GM18502 (cell line): ENCODE data around the gene WNK4.
A peak's percentile ranks its signal among the peaks of the same experiment; 100 is the strongest.

Source experiments
- ATAC-seq: cut with Tn5 transposase; IDR thresholded peaks from one replicate; pipeline ENCODE4 v1.9.1; 2021; ENCODE audit warnings: mild to moderate bottlenecking; ENCODE audit not compliant: unreplicated experiment, poor library complexity

Gene WNK4

DNA sequence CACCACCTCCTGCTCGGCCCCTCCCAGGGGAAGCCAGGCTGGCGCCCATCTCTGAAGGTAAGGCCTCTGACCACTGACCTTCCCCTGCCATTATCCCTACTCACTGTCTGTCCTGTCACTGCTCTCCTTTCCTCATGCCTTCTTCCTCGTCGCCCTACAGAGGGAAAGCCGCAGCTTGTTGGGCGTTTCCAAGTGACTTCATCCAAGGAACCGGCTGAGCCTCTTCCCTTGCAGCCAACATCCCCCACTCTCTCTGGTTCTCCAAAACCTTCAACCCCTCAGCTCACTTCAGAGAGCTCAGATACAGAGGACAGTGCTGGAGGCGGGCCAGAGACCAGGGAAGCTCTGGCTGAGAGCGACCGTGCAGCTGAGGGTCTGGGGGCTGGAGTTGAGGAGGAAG lies 15.1 kb downstream of the WNK4 start:
- no peak for ATAC-seq

DNA sequence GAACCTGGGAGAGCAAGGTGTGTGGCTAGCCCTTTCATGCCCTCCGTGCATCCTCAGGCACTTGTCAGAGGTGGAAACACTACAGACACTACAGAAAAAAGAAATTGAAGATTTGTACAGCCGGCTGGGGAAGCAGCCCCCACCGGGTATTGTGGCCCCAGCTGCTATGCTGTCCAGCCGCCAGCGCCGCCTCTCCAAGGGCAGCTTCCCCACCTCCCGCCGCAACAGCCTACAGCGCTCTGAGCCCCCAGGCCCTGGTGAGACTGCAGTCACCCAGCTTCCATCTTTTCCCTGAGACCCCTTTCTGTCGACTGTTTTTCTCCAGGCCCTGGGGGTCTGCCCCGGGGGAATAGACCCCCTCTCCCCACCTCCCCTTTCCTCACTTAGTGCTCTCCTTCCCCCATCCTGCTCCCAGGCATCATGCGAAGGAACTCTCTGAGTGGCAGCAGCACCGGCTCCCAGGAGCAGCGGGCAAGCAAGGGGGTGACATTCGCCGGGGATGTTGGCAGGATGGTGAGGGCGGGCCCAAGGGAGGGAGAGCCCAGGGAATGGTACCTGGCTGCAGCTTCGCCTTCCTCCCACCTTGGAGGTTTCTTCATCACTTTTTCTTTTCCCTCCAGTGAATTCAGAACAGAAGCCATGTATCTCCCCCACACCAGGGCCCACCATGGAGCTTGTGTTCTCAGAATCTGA lies 15.8 kb downstream of the WNK4 start:
- ATAC-seq: no peak

DNA sequence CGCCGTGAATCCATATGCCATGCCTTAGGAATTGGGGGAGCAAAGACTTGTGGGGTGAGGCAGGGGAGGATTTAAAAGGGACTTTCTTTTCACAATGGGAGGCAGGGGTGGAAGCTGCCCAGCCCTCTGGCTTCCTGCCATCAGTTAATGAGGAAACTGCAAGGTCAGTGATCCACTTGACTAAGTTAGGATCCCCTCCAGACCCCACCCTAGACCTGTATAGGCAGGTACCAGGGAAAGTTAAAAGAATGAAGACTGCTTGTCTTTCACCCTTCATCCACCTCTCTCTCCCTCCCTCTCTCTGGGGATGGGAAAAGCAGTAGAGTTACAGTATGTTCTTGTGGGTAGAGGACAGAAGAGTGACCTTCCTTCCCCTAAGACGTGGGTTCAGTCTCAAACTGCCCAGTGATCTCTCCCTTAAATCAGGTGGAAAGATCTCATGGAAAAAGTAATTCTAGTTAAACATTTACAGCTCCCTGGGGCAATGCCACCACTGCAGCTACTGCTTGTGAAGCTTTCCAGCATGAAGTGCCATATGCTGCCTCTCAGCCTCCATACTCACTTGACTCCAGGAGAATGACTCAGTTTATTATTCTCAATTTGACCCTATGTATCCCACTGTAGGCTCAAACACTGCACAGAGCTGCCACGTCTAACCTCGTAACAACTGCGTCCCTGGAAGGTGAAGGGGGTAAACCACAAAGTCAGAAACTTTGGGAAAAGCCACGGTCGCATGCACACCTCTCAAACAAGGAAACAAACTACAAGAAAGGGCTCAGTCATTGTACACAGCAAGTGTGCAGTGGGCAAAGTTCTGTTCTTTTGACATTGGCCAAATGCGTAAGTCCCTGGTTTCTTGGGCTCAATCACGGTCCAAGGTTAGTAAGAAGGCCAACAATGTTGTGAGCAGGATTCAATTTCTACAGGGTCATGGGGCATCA lies 16.9 kb downstream of the WNK4 start:
- no peak for ATAC-seq

DNA sequence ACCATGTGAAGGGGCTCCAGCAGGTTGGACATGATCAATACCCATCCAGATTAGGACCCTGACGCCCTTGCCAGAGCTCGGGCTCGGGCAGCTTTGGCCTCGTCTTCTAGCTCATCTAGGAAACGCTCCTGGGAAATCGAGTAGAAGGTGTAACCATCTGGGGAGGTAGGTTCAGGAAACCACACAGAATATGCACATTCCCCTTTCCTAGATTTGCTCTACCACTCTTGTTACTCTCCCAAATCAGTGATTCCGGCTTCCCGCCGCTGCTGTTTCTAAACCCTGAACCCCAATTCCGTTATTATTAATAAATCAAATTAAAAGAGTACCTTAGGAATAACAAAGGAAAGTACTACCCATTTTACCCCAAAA lies 17.6 kb downstream of the WNK4 start:
- ATAC-seq: no peak

DNA sequence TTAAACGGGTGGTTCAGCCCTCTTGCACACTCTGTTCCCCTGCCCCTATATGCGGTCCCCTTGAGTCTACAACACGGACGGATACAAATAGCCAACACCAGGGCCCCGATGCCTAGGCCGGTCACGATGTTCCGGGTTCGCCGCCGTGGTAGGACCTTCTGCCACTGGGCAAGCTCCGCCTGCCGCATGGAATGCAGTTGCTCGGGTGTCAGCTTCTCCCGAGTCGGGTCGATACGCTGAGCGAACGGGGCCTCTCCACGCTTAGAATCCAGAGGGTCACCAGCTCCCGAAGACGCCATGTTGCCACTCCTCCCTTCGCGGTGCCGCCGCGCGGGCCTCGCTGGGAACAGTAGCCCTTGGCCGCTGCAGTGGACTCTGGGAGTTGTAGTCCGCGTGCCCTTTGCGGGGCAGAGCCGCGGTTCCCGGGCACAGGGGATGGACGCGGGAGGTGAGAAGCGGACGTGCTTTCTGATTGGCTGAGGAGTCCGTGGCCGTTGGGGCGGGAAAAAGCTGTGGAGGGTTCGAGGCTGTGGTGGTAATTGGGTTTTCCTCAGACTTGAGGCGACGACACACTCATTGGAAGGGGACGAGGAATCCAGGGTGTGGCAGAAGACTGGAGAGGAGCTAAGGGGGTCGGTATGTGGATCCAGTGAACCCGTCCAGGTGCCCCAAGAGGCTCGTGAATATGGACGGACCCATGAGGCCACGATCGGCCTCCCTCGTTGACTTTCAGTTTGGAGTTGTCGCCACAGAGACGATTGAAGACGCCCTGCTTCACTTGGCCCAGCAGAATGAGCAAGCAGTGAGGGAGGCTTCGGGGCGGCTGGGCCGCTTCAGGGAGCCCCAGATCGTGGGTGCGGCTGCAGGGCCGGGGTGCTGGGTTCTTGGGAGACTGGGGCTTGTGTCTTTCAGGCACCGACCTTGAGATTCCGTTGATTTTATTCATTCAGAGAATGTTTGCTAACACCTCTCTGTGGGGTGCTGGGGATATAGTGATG lies 18.3 kb downstream of the WNK4 start, which contains the start of the genes CNTD1 and COA3:
Gene CNTD1, plus strand, starts transcription at position 479 of the 998 bp plus-strand sequence. Its CDS starts 207 bp downstream, at position 686.
Gene COA3, minus strand, starts transcription at position 322 of the 998 bp plus-strand sequence. Its CDS starts 23 bp downstream, at position 299.
- peak; percentile 74 for ATAC-seq

DNA sequence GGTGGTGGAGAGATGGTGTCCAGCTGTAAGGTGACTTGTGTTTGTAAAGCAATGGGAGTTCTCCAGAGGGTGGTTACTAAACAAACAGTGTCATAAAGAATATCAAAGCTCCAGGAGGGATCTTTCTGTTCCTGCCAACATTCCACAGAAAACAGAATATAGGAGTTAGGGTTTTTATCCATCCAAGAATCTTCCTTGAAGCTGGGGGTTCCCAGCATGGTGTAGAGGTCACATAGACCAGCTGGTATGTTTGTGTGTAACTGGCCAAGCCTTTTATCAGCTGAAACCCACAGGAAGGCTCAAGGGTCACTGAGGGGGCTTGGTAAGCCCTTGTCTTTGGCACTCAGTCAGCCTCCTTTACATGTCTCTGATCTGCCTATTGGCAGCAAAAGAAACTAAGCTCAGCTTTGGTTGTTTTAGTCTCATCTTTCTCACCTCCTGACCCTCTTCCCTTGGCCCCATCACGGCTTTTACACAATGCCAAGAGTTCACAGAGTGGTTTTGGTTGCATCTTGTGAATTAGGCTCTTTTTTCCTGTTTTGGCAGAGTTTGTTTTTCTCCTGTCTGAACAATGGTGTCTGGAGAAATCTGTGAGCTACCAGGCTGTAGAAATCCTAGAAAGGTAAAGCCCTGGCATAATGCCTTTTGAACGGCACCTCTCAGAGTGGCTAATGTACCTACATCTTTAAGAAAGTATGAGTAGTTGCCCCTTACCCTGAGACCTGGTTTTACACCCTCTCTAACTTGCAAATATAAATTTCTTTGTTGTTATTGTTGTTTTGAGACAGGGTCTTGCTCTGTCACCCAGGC lies 22.9 kb downstream of the WNK4 start:
- no peak for ATAC-seq

DNA sequence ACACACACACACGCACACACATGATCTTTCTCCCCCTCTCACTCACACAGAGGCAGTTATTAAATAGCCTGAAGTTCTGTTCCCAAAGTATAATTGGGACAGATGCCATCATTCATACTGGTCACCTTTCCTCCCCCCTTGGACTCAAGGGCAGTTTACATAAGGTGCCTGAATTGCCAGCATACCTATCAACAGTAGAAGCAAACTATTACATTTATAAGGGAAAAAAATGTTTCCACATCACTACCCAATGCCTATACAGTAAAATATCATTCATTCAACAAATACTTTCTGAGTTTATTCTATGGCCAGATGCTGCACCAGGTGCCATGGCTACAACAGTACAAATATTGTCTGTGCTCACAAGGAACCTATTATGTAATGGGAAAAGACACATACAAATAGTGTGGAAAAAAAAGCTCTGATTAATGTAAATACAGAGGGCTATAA lies 24.5 kb downstream of the WNK4 start:
- ATAC-seq: no peak

DNA sequence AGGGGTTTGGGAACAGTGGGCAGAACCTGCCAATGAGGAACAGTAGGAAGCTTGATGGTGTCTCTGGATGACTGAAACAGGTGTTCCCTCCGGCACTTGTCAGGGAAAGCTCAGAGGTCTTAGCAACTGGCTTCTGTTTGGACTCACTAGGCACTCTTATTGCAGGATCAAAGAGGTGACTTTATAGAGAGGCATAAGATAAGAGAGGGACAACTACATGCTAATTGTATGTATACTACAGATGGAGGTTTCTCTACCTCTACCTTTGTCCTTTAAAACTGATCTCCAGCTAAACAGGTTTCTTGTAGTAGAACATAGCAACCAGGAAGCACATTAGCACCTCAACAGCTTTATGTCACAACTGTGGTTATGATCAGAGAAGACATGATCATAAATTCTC lies 25.8 kb downstream of the WNK4 start:
- no peak for ATAC-seq

DNA sequence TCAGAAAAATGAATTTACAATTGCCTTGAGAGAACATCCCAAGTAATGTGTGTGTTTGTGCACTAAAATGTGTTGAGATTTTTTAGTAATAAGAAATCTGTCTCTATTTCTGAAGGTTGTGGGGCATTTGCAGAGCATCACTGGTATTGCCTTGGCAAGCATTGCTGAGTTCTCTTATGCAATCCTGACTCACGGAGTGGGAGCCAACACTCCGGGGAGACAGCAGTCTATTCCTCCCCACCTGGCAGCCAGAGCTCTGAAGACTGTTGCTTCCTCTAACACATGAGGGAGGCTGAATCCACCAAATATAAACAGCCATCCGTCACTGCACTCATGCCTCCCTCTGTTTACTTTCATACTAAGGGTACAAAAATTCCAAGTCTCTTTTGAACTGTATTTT lies 28.8 kb downstream of the WNK4 start:
- no peak for ATAC-seq

DNA sequence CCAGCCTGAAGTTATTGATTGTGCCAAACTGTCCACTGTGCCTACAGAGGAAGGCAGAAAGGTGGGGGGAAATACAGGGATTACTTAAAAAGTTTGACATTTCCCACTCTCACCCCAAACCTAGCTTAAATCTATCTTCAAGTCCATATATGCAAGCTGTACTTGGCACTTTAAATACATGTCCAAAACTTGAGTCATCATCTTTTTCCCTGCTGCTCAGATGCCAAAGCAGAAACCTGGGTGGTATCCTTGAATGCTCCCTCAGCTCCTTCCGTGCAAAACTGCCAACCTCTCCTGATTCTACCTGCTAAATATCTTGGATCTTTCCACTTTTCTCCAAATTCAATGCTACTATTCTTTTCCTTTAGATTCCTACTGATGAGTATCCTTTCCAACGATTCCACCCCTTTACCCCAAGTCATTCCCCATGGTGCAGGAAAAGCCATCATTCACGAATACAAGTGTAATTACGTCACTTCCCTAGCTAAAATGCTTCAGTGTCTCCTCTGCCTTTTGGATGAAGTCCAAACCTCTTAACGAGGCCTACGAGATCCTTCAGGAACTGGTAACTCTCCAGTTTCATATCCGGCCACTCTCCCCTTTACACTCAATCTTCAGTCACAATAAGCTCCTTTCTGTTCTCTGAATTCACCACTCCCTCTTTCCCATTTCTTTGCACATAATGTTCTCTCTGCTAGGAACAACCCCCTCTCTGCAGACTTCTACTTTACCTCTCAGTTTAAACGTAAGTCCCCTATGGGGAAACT lies 34.4 kb downstream of the WNK4 start:
- no peak for ATAC-seq

DNA sequence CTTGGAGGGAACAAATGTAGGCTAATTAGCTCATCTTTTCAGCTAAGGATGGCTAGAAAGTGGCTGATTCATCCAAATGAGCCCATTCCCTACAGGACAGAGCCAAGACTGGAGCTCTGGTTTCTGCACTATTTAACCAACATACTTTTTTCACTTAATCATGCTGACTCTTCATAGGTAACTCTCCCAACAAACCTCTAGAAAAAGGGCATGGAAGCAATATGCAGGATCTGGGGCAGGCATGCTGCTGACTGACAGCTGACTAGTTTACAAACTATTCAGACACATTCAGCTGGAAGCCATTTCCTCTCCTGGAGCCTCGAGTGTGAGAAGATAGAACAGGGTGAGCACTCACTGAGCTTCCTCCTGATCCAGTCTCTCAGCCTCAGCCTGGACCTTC lies 37.5 kb downstream of the WNK4 start:
- no peak for ATAC-seq

DNA sequence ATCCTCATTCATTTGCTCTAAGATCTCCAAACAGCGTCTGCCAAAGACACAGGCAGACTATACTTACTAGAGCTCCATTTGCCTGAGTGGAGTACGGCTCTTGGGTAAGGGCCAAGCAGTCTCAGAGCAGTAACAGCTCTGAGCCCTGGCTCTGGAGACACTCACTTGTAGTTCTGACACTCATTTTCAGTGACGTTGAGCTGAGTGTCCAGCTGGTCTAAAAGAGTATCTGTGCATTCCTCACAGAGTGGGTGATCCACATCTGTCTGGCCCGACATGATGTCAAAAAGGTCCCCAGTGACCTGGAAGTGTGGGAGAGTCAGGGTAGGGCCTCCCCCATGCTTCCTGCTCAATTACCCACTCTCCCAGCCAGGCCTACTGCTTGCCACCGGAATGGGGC lies 38.0 kb downstream of the WNK4 start:
- no peak for ATAC-seq

DNA sequence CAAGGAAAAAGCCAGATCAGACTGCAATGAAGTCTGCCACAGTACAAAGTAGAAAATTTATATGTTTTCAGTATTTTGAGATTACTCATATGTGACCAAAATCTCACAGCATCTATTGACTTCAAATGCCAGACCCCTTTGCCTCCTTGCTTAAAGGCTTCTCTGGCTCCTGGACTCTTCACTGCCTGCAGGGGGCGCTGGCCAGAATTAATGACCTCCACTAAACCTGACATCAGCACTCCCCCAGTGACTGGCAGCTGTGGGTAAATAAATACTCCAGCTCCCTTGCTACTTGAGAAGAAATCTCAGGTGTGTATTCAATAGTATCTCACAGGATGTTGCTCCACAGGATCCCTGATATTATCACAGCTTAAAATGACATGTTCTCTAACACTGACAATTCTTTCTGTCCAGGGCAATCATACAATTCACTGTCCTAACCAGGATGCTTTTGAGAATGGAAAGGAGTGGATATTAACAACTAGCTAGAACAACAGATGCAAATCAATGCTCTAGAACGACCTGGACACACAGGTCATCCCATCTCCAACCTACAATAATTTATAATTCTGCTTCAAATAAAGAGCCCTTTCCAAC lies 39.6 kb downstream of the WNK4 start:
- ATAC-seq: no peak

DNA sequence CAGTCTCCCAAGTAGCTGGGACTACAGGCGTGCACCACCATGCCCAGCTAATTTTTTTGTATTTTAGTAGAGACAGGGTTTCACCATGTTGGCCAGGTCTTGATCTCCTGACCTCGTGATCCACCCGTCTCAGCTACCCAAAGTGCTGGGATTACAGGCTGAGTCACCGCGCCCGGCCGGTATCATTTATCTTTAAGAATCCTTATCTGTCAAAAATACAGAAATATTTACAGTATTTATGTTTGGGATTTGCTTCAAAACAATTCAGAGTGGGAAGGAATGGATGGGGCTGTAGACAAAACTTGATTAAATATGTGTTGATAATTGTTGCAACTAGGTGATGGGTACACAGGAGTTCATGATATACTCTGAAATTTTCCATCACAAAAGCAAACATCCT lies 40.8 kb downstream of the WNK4 start:
- no peak for ATAC-seq

DNA sequence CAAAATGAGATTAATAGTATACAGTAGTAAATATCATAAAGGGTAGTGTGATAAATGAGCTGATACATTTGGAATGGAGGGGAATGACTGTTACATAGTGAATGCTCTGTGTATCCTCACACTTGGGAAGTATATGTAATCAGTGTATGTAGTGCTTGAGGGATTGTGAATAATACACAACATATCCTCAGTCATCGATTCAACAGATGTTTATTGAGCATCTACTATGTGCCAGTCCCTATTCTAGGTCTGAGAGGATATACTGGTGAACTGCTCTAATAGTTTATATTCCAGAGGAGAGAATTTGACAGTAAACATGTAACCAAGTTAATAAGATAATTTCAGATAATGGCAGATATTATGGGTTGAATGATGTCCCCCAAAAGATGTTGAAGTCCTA lies 47.1 kb downstream of the WNK4 start:
- no peak for ATAC-seq

DNA sequence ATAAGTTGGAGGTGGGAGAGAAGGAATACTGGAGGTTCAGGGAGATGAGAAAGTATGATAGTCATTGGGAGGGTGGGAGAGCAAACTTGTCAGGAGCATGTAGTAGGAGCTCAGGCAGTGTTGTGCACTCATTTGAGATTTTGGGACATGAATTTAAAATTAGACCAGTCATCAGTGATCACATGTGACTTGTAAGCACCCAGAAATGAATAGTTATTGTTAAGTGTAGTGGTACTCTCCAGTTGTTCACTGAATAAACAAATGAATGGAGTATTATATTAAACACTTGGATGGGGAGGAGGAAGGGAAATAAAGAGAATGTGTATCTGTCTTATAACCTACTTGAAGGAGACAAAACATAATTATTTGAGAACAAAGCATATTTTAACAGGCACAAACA lies 50.6 kb downstream of the WNK4 start:
- ATAC-seq: no peak

DNA sequence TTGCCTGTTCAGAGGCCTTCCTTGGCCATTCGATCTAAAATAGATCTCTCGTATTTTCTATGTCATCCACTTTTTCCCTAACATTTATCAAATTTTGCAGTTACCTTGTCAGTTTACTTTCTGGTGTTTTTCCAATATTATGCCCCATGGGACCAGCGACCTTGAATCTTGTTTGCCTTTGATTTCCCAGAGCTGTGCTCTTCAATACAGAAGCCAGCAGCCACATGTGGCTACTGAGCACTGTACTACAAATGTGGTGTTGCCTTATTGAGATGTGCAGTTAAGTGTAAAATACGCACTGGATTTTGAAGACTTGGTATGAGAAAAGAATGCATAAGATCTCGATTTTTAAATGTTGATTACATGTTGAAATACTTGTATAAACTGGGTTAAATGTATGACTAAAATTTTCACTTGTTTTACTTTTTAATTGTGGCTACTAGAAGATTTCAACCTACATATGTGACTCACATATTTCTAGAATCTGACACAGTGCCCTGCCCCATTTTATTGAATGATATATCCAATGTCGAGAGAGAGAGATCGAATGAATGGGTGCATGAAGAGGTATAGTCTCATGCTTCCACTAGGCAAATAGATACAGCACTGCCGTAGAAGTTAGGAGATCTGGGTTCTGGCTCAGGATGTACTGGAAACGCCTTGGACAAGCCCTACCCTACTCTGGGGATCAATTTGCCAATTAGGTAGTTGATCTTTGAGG lies 52.0 kb downstream of the WNK4 start:
- ATAC-seq: peak; percentile 5
